ENCODE data around the gene SPTSSB. TPM values are rescaled to one million over a fixed set of nuclear protein-coding genes. Genes with fewer than 3 reads are reported as not detected.

The SPTSSB gene
- total and polyA plus RNA-seq, 2 donors (not counting 1 experiment from before 2014, with no cell fraction given) = under 0.01 TPM; not detected in 1

- no peak for TF ChIP-seq CTCF (conservative IDR thresholded peaks at IDR 0.05 in 1 of 2, IDR thresholded peaks at IDR 0.05 in 1 of 2; ENCODE audit: low read depth in 1 of 2, low read length in 2 of 2)
- TF ChIP-seq EZH2 (IDR thresholded peaks at IDR 0.05; ENCODE audit: low read length, missing control alignments) = no peak
- no peaks in the 10 kb centered on the region for H3K79me2 ChIP-seq (ENCODE audit: control insufficient read depth, insufficient read depth, low read length)
- no peaks in the 10 kb centered on the region for H3K4me1 ChIP-seq (ENCODE audit: control insufficient read depth, extremely low read depth, insufficient read depth, low read length)
- no peak overlapping the region for H3K4me2 ChIP-seq (ENCODE audit: extremely low read depth, insufficient read depth, low read length)
- H3K27me3 ChIP-seq (ENCODE audit: control insufficient read depth, insufficient read depth, low read length) = no peaks in the 10 kb centered on the region
- H3K9me3 ChIP-seq (ENCODE audit: control insufficient read depth, insufficient read depth, low read depth, low read length) = no peaks in the 10 kb centered on the region
- no peaks in the 10 kb centered on the region for H3K36me3 ChIP-seq (ENCODE audit: control insufficient read depth, insufficient read depth, low read length)
- no peaks in the 10 kb centered on the region for H4K20me1 ChIP-seq (ENCODE audit: control insufficient read depth, extremely low read depth, insufficient read depth, low read length)
- no peak overlapping the region for H3K4me3 ChIP-seq (replicated peaks in 1 of 4; ENCODE audit: control extremely low read depth in 1 of 4, insufficient read depth in 1 of 4, low read depth in 3 of 4, low read length in 4 of 4)
- no peak overlapping the region for H3K27ac ChIP-seq (ENCODE audit: insufficient read depth, low read length)
- H2AFZ ChIP-seq (ENCODE audit: low read length) = no peak overlapping the region
- no peak for DNase-seq (ENCODE audit: low read depth in 2 of 2)
- no peak overlapping the region for H3K9ac ChIP-seq (ENCODE audit: insufficient read depth, low read length)
Measured at GRCh38 chr3:161320837-161321236, 50.5 kb downstream of the SPTSSB start.

GRCh38 chr3:161319867-161320266 is 51.5 kb downstream of the SPTSSB start:
- H3K79me2 ChIP-seq (ENCODE audit: control insufficient read depth, insufficient read depth, low read length) = no peaks in the 10 kb centered on the region
- H4K20me1 ChIP-seq (ENCODE audit: control insufficient read depth, extremely low read depth, insufficient read depth, low read length) = no peaks in the 10 kb centered on the region
- no peak for DNase-seq (ENCODE audit: low read depth in 2 of 2)
- TF ChIP-seq EZH2 (IDR thresholded peaks at IDR 0.05; ENCODE audit: low read length, missing control alignments) = no peak
- no peak for TF ChIP-seq CTCF (conservative IDR thresholded peaks at IDR 0.05 in 1 of 2, IDR thresholded peaks at IDR 0.05 in 1 of 2; ENCODE audit: low read depth in 1 of 2, low read length in 2 of 2)
- H2AFZ ChIP-seq (ENCODE audit: low read length) = no peak overlapping the region
- no peak overlapping the region for H3K9ac ChIP-seq (ENCODE audit: insufficient read depth, low read length)
- H3K9me3 ChIP-seq (ENCODE audit: control insufficient read depth, insufficient read depth, low read depth, low read length) = no peaks in the 10 kb centered on the region
- H3K36me3 ChIP-seq (ENCODE audit: control insufficient read depth, insufficient read depth, low read length) = no peaks in the 10 kb centered on the region
- no peaks in the 10 kb centered on the region for H3K4me1 ChIP-seq (ENCODE audit: control insufficient read depth, extremely low read depth, insufficient read depth, low read length)
- H3K27ac ChIP-seq (ENCODE audit: insufficient read depth, low read length) = no peak overlapping the region
- H3K27me3 ChIP-seq (ENCODE audit: control insufficient read depth, insufficient read depth, low read length) = no peaks in the 10 kb centered on the region
- H3K4me3 ChIP-seq (replicated peaks in 1 of 4; ENCODE audit: control extremely low read depth in 1 of 4, insufficient read depth in 1 of 4, low read depth in 3 of 4, low read length in 4 of 4) = no peak overlapping the region
- no peak overlapping the region for H3K4me2 ChIP-seq (ENCODE audit: extremely low read depth, insufficient read depth, low read length)

- Histone ChIP-seq H3K27ac (ENCODE audit: insufficient read depth, low read length) (no peak overlapping the region), H3K36me3 (ENCODE audit: control insufficient read depth, insufficient read depth, low read length) (no peaks in the 10 kb centered on the region), H3K9ac (ENCODE audit: insufficient read depth, low read length) (no peak overlapping the region), H3K4me2 (ENCODE audit: extremely low read depth, insufficient read depth, low read length) (no peak overlapping the region), H3K4me3 (replicated peaks in 1 of 4; ENCODE audit: control extremely low read depth in 1 of 4, insufficient read depth in 1 of 4, low read depth in 3 of 4, low read length in 4 of 4) (no peak overlapping the region), H3K79me2 (ENCODE audit: control insufficient read depth, insufficient read depth, low read length) (no peaks in the 10 kb centered on the region), H3K27me3 (ENCODE audit: control insufficient read depth, insufficient read depth, low read length) (no peaks in the 10 kb centered on the region), H3K4me1 (ENCODE audit: control insufficient read depth, extremely low read depth, insufficient read depth, low read length) (no peaks in the 10 kb centered on the region), H4K20me1 (ENCODE audit: control insufficient read depth, extremely low read depth, insufficient read depth, low read length) (no peaks in the 10 kb centered on the region), H2AFZ (ENCODE audit: low read length) (no peak overlapping the region), H3K9me3 (ENCODE audit: control insufficient read depth, insufficient read depth, low read depth, low read length) (no peaks in the 10 kb centered on the region)
- no peak for TF ChIP-seq CTCF (conservative IDR thresholded peaks at IDR 0.05 in 1 of 2, IDR thresholded peaks at IDR 0.05 in 1 of 2; ENCODE audit: low read depth in 1 of 2, low read length in 2 of 2)
- TF ChIP-seq EZH2 (IDR thresholded peaks at IDR 0.05; ENCODE audit: low read length, missing control alignments) = no peak
- DNase-seq (ENCODE audit: low read depth in 2 of 2) = no peak
Measured at GRCh38 chr3:161317077-161317476, 54.2 kb downstream of the SPTSSB start.
